Left forelimb (tissue), 1 donor: ENCODE results near the gene EML6.

Experiments used
- DNase-seq: peaks from one replicate; pipeline ENCODE4 v3.0.0-alpha.2; 2018; ENCODE audit warnings: low spot score

The EML6 gene

DNA sequence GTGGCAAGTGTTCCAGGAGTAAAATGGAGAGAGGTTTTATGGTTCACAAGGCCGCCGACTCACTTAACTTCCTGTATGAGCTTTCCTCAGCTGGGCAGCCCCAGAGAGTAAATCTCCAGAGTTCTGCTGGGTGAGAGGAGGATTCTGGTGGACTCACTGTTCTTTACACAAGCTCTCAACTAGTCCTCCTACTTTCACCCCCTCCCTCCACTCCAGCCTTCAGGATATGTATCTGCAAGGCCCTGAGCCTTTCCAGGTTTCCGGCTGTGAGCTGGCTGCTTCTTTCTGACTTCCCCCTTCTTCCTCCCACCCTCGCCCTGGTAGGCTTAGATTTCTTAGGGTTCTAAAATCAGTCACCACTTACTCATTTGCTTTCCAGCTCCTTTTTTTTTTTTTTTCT, 34.0 kb downstream of the EML6 start:
- DNase-seq, result no peak

DNA sequence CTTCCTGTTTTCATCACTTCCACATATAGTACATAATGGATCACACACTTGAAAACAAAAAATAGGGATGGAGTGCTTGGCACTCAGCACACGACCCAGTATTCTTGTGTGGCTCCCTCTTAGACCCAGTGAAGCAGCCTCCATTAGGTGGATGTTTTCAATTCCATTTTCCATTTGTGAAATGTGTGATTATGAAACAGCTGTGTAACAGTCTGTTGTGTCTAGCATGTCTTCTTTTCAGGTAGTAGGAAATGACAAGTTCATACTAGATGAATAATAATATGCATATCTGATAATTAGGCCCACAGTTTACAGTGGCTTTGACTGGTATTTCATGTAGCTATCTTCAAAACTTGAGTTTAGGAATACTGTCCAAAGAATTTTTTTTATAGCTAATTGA, 35.5 kb downstream of the EML6 start:
- DNase-seq, result no peak

DNA sequence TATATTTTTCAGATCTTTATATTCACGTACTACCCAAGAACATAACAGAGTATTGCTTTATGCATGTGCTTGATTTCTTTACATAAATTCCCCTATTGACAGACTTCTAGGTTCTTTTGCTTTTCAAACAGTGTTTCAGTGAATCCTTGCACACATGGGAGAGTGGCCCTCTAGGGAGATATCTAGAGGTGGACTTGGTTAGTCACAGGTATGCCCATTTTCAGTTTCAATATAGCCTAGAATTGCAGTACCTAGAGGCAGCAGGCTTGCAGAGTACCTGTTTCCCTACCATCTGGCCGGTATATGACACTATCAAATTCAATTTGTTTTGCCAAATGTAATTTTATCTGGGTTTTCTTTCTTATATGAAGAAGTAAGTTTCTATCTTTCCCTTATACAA, 36.8 kb downstream of the EML6 start:
- no peak for DNase-seq

DNA sequence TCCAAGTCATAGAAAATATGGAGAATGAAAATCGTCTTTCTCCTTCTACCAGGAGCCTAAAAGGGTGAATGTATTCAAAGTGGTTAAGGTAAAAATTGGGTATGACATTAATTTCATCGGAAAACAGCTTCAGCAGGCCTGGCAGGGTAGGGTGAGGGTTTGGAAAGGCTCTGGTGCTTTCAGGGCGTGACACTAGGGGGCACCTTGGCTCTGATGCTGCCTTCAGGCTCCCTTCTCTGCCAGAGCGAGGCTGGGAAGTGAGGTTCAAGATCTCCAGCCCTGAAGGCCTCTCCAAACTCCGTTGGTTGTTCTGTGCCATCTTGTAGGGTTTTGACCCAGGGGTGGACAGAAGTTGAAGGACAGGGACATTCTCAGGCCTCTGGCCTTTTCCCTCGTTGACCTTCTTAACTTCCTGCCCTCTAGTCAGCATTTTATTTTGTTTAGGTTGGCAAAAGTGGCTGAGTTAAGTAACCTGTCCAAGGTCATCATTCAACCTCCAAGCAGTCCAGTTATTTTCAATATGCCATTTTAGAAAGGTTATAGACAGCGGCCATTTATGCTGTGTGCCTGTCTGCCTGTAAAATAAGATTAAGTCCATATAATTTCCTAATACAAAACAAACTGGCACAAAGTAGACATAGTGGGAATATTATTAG, 40.3 kb downstream of the EML6 start:
- DNase-seq, result no peak

DNA sequence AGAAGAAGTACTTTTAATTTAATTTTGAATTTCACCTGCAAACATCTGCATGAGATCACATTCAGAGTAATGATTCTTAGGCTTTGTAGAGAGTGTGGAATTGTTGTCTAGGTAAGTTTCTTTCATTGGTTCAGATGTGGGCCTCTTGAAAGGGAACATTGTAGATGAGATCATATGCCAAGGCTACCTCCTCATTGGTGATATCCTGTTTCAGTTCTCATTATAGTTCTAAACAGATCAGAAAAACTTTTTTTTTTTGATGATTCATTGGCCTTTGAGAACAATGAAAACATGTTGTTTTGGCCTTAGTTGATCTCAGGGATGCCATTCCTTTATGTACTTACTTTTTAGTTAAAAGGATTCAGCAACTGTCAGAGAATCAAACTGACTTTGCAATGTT, 44.5 kb downstream of the EML6 start:
- DNase-seq, result no peak

DNA sequence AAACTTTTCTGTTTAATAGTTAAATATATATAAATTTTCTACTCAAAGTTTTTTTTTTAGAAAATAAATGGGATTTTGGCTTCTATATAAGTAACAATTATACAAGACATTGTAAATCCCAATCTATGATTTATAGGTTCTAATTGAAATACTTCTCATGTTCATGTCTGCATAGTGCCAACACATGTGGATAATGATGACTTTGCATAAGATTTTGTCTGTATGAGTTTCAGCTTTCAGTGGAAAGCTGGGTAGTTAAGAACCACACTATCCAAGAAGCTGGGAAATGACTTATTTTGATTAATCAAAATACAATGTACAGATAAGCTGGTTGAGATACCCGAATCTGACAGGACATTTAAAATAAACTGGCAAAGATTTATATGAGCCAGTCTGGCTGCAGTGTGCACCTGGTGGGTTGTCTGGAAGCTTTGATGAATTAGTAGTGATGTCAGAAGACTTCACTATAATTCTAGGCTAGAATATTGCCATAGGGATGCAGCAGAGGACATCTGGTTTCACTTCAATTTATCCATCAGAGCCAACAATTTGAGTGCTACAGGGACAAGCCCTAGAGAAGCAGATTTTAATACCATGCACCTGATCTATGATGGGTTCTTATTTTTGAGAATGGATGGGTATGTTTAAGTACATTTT, 45.4 kb downstream of the EML6 start:
- DNase-seq, result no peak

DNA sequence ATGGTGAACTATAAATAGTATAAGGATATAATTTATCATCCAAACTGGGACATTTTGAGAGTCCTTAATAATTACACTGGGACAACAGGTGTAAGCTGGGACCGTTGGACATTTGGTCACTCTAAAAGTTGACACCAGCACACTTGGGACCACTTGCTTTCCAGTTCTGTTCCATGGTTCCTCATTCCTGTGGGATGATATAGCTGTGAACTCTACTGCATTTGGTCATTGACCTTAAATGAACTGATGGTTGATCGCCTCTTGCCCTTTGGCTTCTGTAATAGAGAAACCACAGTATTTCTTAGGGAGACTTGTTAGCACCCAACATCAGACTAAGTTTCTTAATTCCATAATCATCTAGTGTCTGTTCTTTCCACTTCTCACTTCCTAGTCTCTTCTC, 46.7 kb downstream of the EML6 start:
- DNase-seq, result no peak

DNA sequence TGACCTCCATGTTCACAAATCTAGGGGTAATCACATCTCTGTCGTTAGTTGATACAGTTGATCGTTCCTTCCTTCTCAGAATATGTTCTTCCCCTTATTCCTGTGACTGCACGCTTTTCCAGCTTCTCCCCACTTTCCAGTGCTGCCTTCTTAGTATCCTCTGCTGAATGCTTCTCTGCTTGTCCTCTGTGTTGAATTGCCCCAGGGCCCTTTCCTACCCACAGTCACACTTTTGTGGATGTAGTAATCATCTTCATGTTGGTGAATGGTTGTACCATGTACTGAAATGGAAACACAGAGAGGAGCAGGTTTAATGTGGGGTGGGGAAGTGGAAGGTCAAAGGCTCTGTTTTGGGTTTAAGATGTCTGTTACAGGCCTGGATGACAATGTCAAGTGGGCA, 47.2 kb downstream of the EML6 start:
- no peak for DNase-seq

DNA sequence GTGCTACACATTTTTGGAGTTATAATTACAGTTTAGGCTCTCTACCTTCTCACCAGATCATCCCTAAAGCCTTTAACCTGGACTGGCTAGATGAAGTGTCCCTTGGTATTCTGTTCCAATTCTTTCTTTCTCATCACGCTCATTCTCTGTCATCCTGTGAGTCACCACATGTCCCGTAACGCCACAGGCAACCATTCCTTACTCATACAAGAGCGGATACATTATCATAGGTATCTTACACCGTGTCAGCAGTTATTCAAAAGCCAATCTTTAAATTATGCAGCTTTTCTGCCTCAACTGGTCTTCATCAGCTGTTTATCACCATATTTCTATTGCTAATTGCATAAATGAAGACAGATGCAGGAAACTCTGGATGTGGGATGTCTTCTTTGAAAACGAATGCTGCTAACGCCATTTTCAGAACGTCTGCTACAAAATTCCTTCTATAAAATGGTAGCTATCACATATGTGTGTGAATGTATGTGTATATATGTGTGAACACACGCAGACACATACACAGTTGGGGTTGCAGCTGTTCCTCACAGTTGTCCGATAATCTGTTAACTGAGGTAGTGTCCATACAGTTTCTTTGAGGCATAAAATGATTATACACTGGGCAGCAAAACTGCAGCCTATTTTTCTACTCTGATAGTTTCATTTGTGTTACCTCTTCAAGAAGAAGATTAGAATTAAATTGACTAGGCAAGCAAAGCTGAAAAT, 47.9 kb downstream of the EML6 start:
- no peak for DNase-seq

DNA sequence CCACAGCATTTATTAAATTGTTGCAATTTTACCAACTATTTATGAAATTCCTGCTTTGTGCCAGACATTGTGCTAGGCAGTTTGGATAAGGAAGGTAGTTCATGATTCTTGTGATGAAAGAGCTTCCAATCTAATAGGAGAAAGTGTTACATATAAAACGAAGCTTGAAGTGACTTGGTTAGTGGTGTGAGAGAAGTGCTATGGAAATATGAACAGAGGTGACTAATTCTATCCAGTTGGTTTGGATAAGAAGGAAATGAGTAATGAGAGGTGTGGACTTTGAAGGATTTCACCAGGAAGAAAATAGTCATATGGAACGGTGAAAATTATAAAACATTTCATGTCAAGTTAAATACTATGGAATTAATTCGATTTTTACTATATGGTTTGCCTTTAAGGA, 48.6 kb downstream of the EML6 start:
- DNase-seq, result no peak

DNA sequence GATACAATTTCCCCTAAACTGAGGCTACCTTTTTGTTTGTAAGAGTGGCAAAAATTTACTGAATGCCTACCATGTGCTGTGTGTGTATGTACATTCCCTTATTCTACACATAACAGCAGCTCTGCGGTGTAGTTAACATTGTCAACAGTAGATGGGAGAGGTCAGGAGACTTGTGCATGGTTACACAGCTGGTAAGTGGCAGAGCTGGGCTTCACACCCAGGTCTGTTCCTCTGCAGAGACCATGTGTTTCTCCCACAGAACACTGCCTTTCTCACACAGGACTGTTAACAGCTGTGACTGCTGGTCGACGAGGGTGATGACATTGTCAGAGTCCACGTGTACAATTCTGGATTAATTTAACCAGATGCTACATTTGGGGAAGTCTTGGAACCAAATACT, 49.1 kb downstream of the EML6 start:
- DNase-seq, result no peak

DNA sequence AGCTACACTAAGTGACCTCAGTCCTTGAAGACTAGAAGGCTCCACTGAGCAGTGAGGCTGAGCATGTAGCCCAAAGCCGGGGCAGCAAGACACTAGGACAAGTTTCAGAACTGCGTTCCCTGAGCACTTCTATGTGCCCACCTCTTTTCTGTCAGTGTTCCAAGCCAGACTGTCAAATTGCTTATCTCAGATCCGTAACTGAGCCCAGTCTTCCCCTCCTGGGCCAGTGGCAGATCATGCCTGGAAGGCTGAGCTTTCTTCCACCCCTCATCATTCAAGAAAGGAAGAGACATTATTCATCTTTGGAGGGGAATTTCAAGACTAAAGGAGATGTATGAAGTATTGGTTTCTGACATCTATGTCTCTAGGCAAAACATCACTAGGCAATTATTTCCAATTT, 49.8 kb downstream of the EML6 start:
- DNase-seq, result no peak

DNA sequence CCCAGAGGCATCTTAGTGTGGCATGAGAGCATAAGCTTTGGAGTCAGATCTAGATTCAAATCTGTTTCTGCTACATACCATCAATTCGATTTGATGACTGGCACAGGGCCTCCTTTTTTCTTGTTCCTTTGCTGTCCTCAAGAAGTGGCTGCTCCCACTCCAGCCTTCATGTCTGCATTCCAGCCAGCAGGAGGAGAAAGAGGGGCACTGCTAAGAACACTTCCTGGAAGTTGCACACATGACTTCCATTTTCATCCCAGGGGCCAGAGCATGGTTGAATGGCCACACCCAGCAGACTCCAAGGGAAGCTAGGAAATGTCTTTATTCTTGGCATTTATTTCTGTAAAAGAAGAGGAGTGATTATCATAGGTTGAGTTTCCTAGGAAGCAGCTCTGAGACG, 50.4 kb downstream of the EML6 start:
- no peak for DNase-seq

DNA sequence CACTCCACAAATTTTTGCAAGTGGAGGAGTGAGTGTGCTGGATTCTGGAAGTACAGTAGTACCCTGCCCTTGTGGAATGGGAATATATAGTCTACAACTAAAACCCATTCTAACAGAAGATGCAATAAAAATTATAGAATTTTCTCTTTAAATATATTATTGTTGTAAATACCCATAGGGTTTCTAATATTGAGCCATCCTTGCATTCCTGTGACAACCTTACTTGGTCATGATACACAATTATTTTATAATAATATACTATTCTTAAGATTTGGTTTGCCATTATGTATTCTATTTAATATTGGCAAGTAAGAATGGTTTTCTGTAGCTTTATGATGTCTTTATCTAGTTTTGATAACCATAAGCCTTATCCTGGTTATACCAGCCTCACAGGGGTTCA, 52.2 kb downstream of the EML6 start:
- no peak for DNase-seq

DNA sequence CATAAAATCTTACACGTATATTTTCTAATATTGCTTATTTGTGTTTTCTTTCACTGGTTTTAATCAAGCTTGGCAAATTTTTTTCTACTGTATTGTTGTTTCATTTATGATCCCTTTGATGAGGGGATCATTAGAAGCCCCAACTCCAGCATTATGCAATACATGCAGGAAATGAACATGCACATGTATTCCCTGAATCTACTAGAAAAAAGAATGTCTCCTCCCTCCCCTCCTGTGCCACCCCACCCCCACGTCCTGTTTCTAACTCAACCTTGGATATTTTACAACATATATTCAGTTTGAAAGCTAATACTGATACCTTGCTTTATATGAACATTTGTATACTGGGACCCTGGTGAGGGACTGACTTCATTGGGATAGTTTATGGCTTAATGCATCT, 53.0 kb downstream of the EML6 start:
- no peak for DNase-seq

DNA sequence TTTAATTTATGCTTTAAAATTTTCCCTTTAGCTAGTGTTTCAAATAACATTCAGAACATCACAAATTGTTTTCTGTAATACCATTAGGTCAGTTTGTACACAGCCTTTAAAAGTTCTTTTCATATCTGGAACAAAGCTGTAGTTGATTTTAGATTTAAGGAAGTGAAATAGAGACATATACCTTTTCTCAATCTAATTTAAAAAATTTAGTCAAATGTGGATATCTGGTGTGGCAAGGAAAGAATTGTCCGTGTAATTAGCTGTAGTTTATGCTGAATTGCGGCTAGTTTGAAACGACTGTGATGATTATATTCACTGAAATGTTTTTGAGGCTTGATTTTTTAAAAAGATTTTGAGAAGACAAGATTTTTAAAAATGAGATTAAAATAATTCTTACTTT, 59.9 kb downstream of the EML6 start:
- DNase-seq, result no peak

DNA sequence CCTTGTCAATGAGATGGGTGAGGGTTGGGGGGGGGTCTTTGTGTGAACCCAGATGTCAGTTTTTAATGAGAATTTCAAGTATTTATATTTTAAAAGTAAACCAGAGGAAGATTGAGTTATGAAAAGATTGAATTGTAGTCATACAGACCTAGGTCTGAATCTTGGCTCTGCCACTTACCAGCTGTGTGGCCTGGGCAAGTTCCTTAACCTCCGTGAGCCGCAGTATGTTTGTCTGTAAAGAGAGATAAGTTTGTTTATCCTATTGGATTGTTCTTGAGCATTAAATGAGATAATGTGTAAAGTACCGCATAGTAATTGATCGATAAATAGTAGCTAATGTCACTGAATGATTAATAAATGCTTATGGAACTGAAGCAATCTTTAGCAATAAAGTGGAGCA, 63.8 kb downstream of the EML6 start:
- no peak for DNase-seq

DNA sequence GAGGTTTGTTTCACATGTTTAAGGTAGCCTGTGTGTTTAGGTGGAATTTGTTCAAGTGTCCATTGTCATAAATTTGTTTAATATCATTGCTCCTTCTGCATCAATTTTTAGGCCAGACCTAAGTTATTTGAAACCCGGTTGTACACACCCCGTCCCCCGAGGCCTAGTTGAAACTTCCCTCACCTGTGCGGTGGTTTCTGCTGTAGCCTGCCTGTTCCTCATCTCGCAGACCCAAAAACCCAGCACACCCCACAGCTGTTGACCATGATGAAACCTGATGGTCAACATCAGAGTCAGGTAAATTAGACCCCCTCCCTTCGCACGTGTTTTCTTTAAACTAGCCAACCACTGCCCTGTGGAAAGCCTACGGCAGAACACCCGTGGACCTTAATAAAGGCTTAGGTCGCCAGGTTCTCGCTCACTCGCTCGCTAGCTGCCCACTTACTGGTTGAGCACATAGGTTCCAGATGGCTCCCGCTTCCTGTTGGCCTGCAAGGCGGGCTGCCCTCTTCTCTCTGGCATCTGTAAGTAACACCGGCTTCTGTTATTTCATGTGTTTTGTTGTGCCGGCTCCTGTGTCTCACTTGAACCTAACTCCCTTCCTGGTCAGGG, 64.4 kb downstream of the EML6 start:
- DNase-seq, result no peak

DNA sequence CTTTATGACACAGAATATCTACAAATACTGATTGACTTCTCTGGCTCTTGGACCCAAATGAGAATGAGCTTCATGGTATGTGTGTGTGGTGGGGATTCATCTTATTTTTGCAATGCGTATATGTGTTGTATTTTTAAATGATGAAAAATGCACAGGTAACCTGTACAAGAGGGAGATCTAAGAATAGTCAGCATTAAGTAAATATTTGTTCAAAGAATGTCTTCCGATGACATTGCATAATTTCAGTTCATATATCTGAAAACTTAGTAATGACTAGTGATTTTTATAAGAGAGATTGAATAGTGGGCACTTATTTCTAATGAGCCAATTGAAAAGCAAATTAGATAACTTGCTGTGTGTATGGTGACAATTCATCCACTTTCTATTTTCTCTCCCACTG, 66.4 kb downstream of the EML6 start:
- no peak for DNase-seq

DNA sequence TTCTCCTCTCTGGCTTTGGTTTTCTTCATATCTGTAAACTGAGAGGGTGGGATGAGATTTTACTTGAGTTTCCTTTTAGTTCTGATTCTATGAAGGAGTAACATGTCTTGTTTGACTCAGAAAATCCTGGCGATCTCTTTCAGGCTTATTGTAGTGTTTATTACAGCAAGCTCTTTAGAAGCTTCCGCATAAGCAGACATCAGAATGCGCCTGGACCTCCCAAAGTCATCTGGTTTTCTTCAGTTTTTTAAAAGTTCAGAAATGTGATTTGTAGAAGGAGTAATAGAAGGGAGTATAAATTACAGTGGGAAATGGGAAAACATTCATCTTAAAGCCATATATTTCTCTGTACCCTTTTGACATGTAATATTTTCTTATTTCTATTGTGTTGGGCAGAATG, 68.4 kb downstream of the EML6 start:
- no peak for DNase-seq

DNA sequence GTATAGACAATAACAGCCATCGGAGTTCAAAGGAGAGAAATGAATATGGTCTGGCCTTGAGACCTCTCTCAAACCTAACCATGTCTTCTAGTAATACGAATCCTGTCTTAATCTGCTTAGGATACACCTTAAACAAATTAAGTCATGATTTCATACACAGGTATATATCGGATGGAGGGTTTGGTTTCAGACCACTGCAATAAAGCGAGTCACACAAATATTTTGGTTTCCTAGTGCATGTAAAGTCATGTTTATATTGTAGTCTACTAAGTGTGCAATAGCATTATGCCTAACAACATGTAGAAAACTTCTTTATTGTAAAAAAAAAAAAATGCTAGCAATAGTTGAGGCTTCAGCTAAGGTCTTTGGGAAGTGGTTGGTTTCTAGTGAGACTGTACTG, 73.8 kb downstream of the EML6 start:
- no peak for DNase-seq

DNA sequence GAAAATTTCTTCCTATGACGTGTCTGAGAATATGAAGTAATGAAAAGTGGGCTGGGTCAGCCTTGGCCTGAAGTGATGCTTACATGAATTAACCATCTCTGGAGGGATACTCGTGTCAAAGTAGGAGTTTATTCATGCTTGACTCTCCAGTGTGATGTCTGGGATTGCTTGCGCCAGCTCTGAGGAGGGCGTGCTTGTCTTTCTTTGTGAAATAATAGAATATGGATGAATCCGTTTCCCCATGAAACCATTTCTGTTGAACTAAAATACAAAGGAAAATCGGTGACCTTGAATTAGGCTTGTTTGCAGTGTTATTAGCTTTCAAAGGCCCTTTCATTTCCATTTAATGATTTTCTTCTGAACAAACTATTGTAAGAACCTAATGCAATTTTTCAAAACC, 77.9 kb downstream of the EML6 start:
- no peak for DNase-seq
